Prostate gland (tissue), 2 donors: ENCODE measurements around the gene ELAVL2.

ENCODE experiments used
- CTCF ChIP-seq, 4 experiments: fragments of 200-600 bp in 2 of 4; fragments of 450-650 bp in 2 of 4; sonication (generic) in 2 of 4; IDR thresholded peaks; 1 replicate in 3 of 4; 2 replicates in 1 of 4; pipeline ENCODE4 v1.5.1; 2016 to 2019; ENCODE audit warnings: antibody characterized with exemption in 4 of 4, mild to moderate bottlenecking in 2 of 4, moderate library complexity in 2 of 4
- POLR2A ChIP-seq: fragments of 450-650 bp; IDR thresholded peaks from one replicate; pipeline ENCODE4 v1.6.1; 2016; ENCODE audit warnings: antibody characterized with exemption, mild to moderate bottlenecking
- POLR2AphosphoS5 ChIP-seq: sonication (generic); formaldehyde crosslinking; IDR thresholded peaks from one replicate; pipeline ENCODE4 v1.6.1; 2017; ENCODE audit warnings: antibody characterized with exemption

- TF ChIP-seq CTCF (IDR thresholded peaks at IDR 0.05) (no peak), POLR2A (no peak), POLR2AphosphoS5 (no peak)
Observed at GRCh38 chr9:23849379-23850035, 23.5 kb upstream of the ELAVL2 start.
